ENCODE results near the gene CLSTN2.

CLSTN2 gene

GRCh38 chr3:140505213-140505612, 570.2 kb downstream of the CLSTN2 start:
- DNase-seq (ENCODE audit: low read depth), result no peak

DNA sequence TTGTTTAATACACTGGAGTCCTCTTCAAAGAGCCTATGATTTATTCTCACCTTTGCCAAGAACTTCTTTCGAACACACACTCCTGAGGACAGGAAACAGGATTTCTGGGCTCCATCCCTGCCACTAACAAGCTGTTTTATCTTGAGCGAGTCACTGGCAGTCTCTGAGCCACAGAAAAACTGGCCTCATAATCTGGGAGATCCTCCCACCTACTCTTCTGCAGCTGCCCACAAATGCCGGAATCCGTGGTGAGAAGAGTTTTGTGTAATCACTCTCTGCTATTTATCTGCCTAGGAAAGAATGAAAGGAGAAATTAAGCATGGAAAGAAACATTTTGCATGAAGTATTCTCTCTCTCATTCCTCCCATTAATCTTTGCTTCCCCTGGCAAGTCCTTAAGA, 570.9 kb downstream of the CLSTN2 start:
- no peak for DNase-seq (ENCODE audit: low read depth)

DNA sequence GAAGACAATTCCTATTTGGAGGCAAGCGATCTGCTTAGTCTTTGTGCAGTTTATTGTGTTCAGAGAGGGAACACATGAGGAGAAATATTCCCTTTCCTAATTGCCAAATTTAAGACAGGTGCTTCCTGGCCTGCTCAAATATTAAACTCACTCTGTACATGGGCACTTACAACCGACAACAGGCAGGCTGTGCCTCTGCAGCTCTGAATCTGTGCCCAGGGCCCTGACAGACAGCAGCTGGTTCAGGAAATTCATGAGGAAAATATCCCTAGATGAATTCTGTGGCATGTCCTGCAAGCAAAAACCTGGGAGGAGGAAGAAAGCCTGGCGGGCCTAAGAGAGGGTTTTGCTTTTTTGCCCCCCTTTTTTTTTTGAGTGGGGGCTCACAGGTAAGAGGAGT, 573.6 kb downstream of the CLSTN2 start:
- no peak for DNase-seq (ENCODE audit: low read depth)

GRCh38 chr3:140509534-140509933, 574.5 kb downstream of the CLSTN2 start:
- no peak for DNase-seq (ENCODE audit: low read depth)

GRCh38 chr3:140510303-140510861, 575.4 kb downstream of the CLSTN2 start:
- DNase-seq (ENCODE audit: low read depth), result no peak

- DNase-seq (ENCODE audit: low read depth), result no peak
These were observed 586.9 kb downstream of the CLSTN2 start for GRCh38 chr3:140521751-140522445.

GRCh38 chr3:140522653-140523380, 587.8 kb downstream of the CLSTN2 start:
- DNase-seq (ENCODE audit: low read depth), result no peak

DNA sequence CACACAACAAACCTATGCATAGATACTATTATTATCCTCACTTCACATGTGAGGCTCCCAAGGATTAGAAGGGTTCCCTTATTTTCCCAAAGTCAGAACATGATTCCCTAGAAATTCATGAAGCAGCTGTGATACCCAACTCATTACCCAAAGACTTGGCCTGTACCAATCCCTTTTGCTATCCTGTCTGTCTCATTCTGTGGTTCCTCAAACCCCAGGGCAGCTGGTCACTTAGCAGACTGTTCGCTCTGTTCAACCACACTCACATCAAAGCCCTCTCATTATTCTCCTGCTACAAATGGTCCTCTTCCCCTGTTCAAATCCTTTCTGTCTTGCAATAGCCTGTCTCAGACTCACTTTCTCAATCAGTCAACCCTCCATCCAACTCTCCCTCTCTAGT, 588.6 kb downstream of the CLSTN2 start:
- DNase-seq (ENCODE audit: low read depth), result no peak

- no peak for DNase-seq (ENCODE audit: low read depth)
These were observed 592.2 kb downstream of the CLSTN2 start for GRCh38 chr3:140527156-140527555.

- no peak for DNase-seq (ENCODE audit: low read depth)
These were observed 594.1 kb downstream of the CLSTN2 start for GRCh38 chr3:140529096-140529495.

DNA sequence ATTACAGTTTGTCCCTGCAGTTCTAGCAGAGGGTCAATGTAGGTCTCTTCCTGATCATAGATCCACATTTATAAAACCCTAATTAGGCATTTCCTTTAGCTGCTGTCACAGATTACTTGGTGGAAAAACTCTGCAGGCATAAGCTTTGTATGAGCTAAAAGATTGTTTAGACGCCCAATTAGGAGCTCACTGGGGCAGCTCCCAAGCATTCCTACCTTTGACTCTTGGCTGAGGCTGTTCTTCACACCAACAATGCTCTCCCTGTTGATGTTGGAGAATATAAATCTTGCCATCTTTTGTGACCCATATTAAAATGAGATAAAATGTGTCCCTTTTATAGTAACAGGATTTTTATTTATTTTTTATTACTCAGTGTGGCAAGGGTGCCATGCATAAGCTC, 594.6 kb downstream of the CLSTN2 start:
- DNase-seq (ENCODE audit: low read depth), result no peak

- DNase-seq (ENCODE audit: low read depth), result no peak
These were observed 595.1 kb downstream of the CLSTN2 start for GRCh38 chr3:140530131-140530530.

- no peak for DNase-seq (ENCODE audit: low read depth)
These were observed 595.6 kb downstream of the CLSTN2 start for GRCh38 chr3:140530603-140531002.

- DNase-seq (ENCODE audit: low read depth), result no peak
These were observed 597.9 kb downstream of the CLSTN2 start for GRCh38 chr3:140532793-140533330.

DNA sequence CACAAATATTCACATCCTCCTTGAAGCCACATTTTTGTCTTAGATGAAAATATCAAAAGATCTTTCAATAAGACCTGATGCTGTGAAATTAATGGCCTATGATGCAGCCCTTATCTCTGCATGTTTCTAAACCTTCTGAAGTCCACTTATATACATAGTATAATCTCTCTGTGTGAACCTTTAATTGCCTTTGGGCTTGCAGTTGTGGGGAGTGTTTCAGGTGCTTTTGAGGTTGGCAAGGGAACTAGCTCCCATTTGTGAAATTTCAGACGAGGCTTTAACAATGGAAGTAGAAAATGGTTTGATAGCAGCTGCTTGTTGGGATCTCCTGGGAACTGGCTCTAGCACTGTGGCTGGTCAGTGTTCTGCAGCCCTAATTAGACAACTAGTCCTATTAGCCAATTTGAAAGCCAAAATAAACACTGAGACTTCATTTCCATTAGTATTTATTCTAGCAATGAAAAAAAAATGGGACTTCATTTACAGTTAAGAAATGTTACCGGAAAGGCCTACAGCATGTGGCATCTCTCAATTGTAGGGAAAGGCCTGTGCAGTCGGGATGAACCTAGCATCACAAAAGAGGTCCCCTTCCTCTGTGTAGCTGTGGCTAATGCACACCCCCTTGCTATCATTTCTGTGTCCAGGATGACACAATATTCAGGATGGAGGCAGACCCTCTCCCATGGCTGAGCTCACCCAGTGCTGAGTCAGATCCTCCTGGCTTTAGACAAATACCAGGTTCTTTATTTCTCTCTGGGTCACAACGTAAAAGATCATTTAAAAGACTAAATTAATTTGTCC, 602.1 kb downstream of the CLSTN2 start:
- no peak for DNase-seq (ENCODE audit: low read depth)

DNA sequence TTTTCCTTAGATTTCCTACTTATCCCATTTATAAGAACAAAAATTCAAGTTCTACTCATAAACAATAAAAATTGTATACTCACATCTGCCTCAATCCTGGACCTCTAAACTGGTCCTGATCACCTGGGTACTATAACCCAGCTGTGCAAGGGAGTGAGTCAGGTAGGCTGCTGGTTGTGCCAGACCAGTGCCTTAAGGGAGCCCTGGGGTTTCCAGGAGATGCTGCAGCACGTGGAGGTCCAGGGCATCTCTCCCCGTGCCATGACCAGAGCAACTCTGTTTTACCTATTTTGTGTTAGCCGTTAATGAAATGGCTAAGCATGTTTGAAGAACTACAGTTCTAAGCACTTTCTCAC, 602.7 kb downstream of the CLSTN2 start:
- DNase-seq (ENCODE audit: low read depth), result no peak

DNA sequence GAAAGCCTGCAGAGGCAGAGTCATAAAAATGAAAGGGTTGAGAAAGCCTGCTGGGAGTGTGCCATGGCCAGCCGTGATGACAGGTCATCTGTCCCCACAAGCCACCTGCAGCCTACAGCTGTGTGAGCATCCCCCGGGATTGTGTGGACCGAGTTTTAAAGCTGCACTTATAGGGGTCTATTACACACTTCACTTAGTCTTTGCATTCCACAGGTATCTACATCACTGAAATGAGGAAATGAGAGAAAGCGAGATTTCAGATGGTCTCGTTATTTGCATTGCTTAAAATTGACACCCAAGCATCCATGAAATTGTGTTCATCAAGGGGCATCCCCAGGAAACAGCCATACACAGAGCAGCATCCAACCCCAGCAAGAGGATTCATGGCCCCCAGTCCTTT, 605.3 kb downstream of the CLSTN2 start:
- no peak for DNase-seq (ENCODE audit: low read depth)

GRCh38 chr3:140541975-140542653, 607.1 kb downstream of the CLSTN2 start:
- DNase-seq (ENCODE audit: low read depth), result no peak

DNA sequence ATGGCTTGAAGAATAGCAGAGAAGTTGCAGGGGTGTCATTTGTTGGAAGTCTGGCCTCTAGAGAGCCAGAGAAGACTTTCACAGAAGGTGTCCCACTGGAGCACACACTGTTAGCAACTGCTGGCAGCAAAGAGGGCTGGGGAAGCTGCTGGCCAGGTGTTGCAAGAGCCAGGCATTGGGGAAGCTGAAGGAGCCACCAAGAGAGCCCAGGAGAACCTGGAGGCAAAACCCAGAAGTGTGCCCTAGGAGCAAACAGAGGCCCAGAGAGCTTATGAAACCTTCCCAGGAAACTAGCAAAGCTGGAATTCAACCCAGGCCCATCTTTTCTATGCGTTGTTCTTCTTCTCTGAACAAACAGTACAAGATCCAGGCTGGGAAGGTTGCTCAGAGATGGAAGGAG, 610.2 kb downstream of the CLSTN2 start:
- no peak for DNase-seq (ENCODE audit: low read depth)

DNA sequence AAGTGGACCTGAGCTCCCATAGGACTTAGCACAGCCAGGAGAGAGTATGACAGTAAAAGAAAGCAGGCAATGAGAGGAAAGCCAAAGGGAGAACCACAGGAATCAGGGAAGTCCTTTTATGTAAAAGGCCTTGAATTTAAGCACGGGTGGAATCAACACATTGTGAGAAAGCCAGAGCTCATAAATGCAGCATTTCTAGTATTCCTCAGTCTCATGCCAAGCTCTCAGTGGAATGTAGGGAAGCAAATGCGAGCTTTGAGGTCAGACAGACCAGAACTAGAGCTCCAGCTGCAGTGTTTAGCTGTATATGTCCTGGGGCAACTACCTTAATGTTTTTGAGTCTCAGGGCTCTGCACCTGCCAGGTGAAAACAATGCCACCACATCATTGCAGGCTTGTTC, 610.8 kb downstream of the CLSTN2 start:
- no peak for DNase-seq (ENCODE audit: low read depth)

DNA sequence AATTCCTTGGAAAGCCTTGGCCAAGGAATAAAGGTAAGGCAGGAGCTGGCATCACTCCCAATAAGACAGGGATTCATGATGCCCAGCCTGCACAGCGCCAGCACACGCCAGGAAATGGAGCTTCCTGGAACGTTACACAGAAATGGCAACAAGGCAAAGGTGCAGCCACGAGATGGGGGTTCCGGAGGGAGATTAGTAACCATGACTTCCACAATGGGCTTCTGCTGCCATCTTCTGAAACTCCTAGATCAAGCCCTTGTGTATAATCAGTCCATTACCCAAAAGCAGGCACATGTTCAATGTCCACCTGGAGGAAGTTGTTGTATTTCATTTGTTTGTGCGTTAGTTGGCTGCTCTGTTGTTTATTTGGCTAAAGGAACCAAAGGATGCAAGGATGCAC, 611.7 kb downstream of the CLSTN2 start:
- no peak for DNase-seq (ENCODE audit: low read depth)

GRCh38 chr3:140552403-140552802, 617.4 kb downstream of the CLSTN2 start:
- no peak for DNase-seq (ENCODE audit: low read depth)
